GM19468 (cell line): ENCODE results near the gene CD96.
"Not testable (repeated sequence)": the region's sequence is repeated elsewhere in the genome, so short reads cannot be mapped to it uniquely, and the experiment has no call there.

Experiments
- ATAC-seq: cut with Tn5 transposase; IDR thresholded peaks from one replicate; pipeline ENCODE4 v1.9.1; 2021; ENCODE audit warnings: mild to moderate bottlenecking, moderate library complexity, moderate number of reproducible peaks; ENCODE audit not compliant: unreplicated experiment; ENCODE audit errors: extremely low read depth

The CD96 gene

GRCh38 chr3:111548092-111548491, 6.1 kb downstream of the CD96 start:
- peak; percentile 28 for ATAC-seq

- no peak for ATAC-seq
These were observed 6.8 kb downstream of the CD96 start for GRCh38 chr3:111548756-111549155.

GRCh38 chr3:111561902-111562301, 19.9 kb downstream of the CD96 start:
- ATAC-seq: not testable (repeated sequence)

GRCh38 chr3:111566844-111567243, 24.8 kb downstream of the CD96 start:
- ATAC-seq: no peak

GRCh38 chr3:111568355-111568754, 26.4 kb downstream of the CD96 start:
- ATAC-seq: no peak

GRCh38 chr3:111568911-111569310, 26.9 kb downstream of the CD96 start:
- no peak for ATAC-seq

GRCh38 chr3:111570404-111571030, 28.5 kb downstream of the CD96 start:
- ATAC-seq: no peak

GRCh38 chr3:111571282-111571681, 29.3 kb downstream of the CD96 start:
- ATAC-seq: no peak

GRCh38 chr3:111571907-111572460, 30.0 kb downstream of the CD96 start:
- no peak for ATAC-seq

- no peak for ATAC-seq
These were observed 35.1 kb downstream of the CD96 start for GRCh38 chr3:111577113-111577512.

- ATAC-seq: peak; percentile 89
These were observed 36.0 kb downstream of the CD96 start for GRCh38 chr3:111577798-111578685.

- ATAC-seq: no peak
These were observed 36.9 kb downstream of the CD96 start for GRCh38 chr3:111578867-111579266.

- ATAC-seq: no peak
These were observed 37.5 kb downstream of the CD96 start for GRCh38 chr3:111579495-111579894.

- ATAC-seq: no peak
These were observed 39.6 kb downstream of the CD96 start for GRCh38 chr3:111581403-111582119.

- no peak for ATAC-seq
These were observed 40.1 kb downstream of the CD96 start for GRCh38 chr3:111582120-111582474.

GRCh38 chr3:111584744-111585143, 42.7 kb downstream of the CD96 start:
- ATAC-seq: no peak

- no peak for ATAC-seq
These were observed 43.2 kb downstream of the CD96 start for GRCh38 chr3:111585217-111585616.

- ATAC-seq: no peak
These were observed 46.5 kb downstream of the CD96 start for GRCh38 chr3:111588527-111588926.

GRCh38 chr3:111589303-111590142, 47.5 kb downstream of the CD96 start:
- no peak for ATAC-seq

GRCh38 chr3:111590143-111590491, 48.1 kb downstream of the CD96 start:
- ATAC-seq: no peak
